Lung (tissue), 12 donors: ENCODE data around the gene EPAS1. TPM values are rescaled to one million over a fixed set of nuclear protein-coding genes. Genes with fewer than 3 reads are reported as not detected.
A peak's percentile ranks its signal among the peaks of the same experiment; 100 is the strongest.

Experiments
- ATAC-seq: fragments of 200-7000 bp; cut with Tn5 transposase; one replicate; pipeline ENCODE4 v1.9.1; 2020; ENCODE audit warnings: moderate number of reproducible peaks; ENCODE audit not compliant: insufficient read depth, low FRiP score
- DNase-seq, 3 donors: peaks; one replicate each; pipeline ENCODE4 v3.0.0-alpha.2; 2013 to 2017
- H3K27ac ChIP-seq, 2 donors: one replicate each; pipeline ENCODE4 v1.5.1; 2013; ENCODE audit warnings: mild to moderate bottlenecking in 2 of 2, moderate library complexity in 2 of 2, control low read depth in 1 of 2, inconsistent platforms in 1 of 2, low read depth in 1 of 2, low read length in 1 of 2
- H3K27me3 ChIP-seq, 3 donors: one replicate each; pipeline ENCODE4 v1.5.1; 2013; ENCODE audit warnings: low read length in 2 of 3; ENCODE audit not compliant: control insufficient read depth in 3 of 3, insufficient read depth in 3 of 3
- H3K36me3 ChIP-seq, 4 donors: one replicate each; pipeline ENCODE4 v1.5.1; 2013; ENCODE audit warnings: low read length in 4 of 4, mild to moderate bottlenecking in 1 of 4, moderate library complexity in 1 of 4; ENCODE audit not compliant: control insufficient read depth in 4 of 4, insufficient read depth in 4 of 4
- H3K4me1 ChIP-seq, 5 donors: one replicate each; pipeline ENCODE4 v1.5.1; 2013; ENCODE audit warnings: low read length in 5 of 5, mild to moderate bottlenecking in 2 of 5, moderate library complexity in 1 of 5; ENCODE audit not compliant: control insufficient read depth in 5 of 5, insufficient read depth in 5 of 5
- H3K4me3 ChIP-seq: one replicate; pipeline ENCODE4 v1.5.1; 2013; ENCODE audit warnings: mild to moderate bottlenecking, control low read depth, moderate library complexity
- H3K9ac ChIP-seq, 2 donors: one replicate each; pipeline ENCODE4 v1.5.1; 2013; ENCODE audit warnings: low read length in 2 of 2, control low read depth in 1 of 2; ENCODE audit not compliant: insufficient read depth in 1 of 2
- H3K9me3 ChIP-seq, 4 donors: one replicate each; pipeline ENCODE4 v1.5.1; 2013; ENCODE audit warnings: low read length in 3 of 4, mild to moderate bottlenecking in 1 of 4, moderate library complexity in 1 of 4; ENCODE audit not compliant: control insufficient read depth in 4 of 4, insufficient read depth in 3 of 4
- WGBS, 2 donors: extraction: QIAGEN DNeasy Blood & Tissue Kit; methylation state at CpG; one replicate each; pipeline ENCODE4 v1.1.7; 2013; 5-methylcytosine and 5-hydroxymethylcytosine counted together
- polyA plus RNA-seq, 2 donors: library from polyadenylated mRNA; stranded (reverse); fragments of 200-250 nt; gene quantifications; one replicate each; pipeline ENCODE4 v1.2.1, GENCODE V29; 2013
- total RNA-seq, 2 donors: library from RNA; depleted of rRNA in 1 of 2; stranded (reverse); fragments of >200 nt in 1 of 2; gene quantifications; one replicate each; pipeline ENCODE4 v1.2.1, GENCODE V29; 2014 to 2021
- TF ChIP-seq, protein P1 (sequence below): IDR thresholded peaks from 2 replicates; pipeline ENCODE4 v1.5.1; 2012; ENCODE audit warnings: mild to moderate bottlenecking; ENCODE audit errors: control extremely low read depth, extremely low read depth
- donor health status: control.
- donor health status: control.
- donor health status: Bipolar disorder and iron deficiency.
- donor health status: healthy.
- donor health status: DM: yes; HTN: yes; CAD: no.

Gene EPAS1
- total and polyA plus RNA-seq, 4 donors = 233 to 1,051 (median 381) TPM

DNA sequence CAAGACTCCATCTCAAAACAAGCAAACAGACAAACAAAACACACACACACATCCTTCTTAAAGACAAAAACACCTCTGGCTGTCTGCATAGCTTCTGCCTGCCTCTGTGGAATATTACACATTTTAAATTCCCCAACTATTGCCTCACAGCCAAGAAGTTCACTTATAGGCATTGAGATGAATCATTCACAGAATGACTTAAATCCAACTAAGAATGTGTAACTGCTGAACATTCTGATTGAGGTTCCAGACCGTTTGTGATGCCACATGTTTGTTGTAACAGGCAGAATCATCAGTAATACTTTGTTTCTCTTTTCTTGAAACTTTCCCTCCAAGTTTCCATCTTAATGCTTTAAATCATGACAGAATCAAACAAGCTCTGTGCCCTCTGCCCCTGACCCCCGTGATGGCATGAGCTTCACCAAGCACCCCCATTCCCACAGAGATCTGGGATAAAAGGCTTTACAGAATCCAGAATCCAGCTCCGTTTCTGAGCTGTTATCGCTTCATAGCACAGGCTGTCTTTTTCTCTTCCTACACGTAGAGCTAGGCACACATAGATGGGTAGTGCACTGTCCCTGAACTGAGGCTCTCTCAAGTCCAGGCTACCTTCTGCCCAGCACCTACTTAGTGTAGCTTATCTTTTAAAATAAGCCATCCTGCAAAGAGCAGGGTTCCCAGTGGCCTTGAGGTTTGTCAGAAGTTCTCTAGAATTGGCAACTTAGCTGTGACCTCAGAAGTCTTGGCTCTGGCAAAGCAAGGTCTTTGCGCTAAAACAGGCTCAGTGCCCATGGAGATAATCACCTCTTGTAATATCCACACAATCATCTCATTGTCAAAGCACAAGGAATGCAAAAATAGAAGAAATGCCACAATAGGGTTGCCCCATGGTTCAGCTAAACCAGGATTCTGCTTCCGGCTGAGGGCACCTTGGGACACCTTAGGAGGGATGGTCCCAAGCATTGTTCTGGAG is 32.9 kb downstream of the EPAS1 start:
- Histone ChIP-seq H3K36me3 (no peaks in the 10 kb centered on the region), H3K27me3 (no peaks in the 10 kb centered on the region), H3K4me3 (no peak overlapping the region), H3K9me3 (no peaks in the 10 kb centered on the region), H3K4me1 (peaks cover 47 to 86% (median 66%) of the 10 kb centered on the region in 5 donors), H3K9ac (no peak overlapping the region), H3K27ac (peak overlapping the region; percentile 60 to 73)
- no peak for ATAC-seq
- DNase-seq = peak in 2 of 3 donors; percentile 56 to 59
- WGBS, 2 donors = 57 to 73% methylated on average over 7 of the region's 7 CpGs
- TF ChIP-seq, protein P1, sequence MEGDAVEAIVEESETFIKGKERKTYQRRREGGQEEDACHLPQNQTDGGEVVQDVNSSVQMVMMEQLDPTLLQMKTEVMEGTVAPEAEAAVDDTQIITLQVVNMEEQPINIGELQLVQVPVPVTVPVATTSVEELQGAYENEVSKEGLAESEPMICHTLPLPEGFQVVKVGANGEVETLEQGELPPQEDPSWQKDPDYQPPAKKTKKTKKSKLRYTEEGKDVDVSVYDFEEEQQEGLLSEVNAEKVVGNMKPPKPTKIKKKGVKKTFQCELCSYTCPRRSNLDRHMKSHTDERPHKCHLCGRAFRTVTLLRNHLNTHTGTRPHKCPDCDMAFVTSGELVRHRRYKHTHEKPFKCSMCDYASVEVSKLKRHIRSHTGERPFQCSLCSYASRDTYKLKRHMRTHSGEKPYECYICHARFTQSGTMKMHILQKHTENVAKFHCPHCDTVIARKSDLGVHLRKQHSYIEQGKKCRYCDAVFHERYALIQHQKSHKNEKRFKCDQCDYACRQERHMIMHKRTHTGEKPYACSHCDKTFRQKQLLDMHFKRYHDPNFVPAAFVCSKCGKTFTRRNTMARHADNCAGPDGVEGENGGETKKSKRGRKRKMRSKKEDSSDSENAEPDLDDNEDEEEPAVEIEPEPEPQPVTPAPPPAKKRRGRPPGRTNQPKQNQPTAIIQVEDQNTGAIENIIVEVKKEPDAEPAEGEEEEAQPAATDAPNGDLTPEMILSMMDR = no peak

DNA sequence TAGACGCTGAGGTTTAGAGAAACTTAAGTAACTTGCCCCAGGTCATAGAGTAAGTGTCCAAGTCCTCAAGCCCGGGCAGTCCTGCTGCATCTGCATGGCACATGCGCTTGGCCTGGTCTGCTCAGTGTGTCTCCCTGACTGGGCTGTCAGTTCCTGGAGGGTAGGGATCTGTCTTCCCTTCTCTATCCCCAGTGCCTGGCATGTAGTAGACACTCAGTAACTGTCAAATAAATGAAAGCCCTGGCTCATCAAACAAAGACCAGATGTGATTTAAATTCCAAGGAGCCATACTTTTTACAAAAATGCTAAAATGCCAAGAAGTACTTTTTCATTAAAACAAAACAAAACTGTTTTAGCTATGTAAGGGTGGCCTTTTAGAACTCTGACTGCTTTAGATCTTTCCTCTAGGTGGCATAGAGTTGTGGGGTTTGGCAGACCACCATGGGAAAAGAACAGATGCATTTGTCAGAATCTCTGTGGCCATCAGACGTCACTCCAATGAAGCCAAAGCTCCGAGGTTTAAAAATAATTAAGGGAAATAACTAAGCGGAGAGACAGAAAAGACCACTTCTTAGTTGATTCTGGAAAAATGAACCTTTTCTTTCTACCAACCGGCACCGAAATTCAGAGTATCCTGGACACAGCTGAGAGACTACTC is 34.0 kb downstream of the EPAS1 start:
- 44 to 66% methylated on average over 8 of the region's 8 CpGs for WGBS, 2 donors
- H3K36me3 ChIP-seq = no peaks in the 10 kb centered on the region
- TF ChIP-seq, protein P1 = no peak
- no peaks in the 10 kb centered on the region for H3K9me3 ChIP-seq
- H3K9ac ChIP-seq = no peak overlapping the region
- H3K4me3 ChIP-seq = no peak overlapping the region
- DNase-seq (peak in 1 of 3 donors; percentile 42), ATAC-seq (no peak)
- H3K4me1 ChIP-seq = peaks cover 52 to 92% (median 76%) of the 10 kb centered on the region in 5 donors
- H3K27ac ChIP-seq = peak overlapping the region; percentile 44 to 84
- no peaks in the 10 kb centered on the region for H3K27me3 ChIP-seq

DNA sequence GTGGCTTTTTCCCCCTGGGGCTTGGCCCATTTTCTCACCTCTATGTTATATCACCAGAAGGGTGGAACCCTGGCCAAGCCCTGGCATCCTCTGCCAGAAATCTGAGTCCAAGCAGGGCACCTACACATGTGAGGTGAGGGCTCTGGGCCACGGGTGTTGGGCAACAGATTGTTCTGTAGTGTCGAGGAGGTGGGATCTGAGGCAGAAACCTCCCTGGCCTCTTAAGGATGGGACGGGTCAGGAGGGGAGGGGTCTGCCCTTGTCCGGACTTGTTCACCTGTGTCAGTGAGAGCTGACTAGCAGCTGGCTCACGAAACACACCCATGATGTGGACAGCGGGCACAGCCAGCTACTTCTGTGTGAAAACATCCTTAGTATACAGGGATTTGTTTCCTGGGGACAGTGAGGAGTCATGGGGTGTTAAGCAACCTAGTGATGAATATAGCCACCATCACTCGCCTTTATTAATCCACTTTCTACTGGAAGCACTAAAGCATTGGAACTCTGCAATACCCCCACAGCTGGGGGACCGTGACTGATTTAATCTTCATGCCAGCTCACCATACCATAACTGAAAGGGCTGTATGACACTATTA is 35.6 kb downstream of the EPAS1 start:
- peak overlapping the region; percentile 84 to 87 for H3K27ac ChIP-seq
- H3K4me3 ChIP-seq = no peak overlapping the region
- ATAC-seq (no peak), DNase-seq (no peak)
- no peaks in the 10 kb centered on the region for H3K9me3 ChIP-seq
- TF ChIP-seq, protein P1 = no peak
- H3K9ac ChIP-seq = no peak overlapping the region
- H3K27me3 ChIP-seq = no peaks in the 10 kb centered on the region
- 52 to 69% methylated on average over 8 of the region's 8 CpGs for WGBS, 2 donors
- peaks cover 53 to 97% (median 84%) of the 10 kb centered on the region in 5 donors for H3K4me1 ChIP-seq
- H3K36me3 ChIP-seq = no peaks in the 10 kb centered on the region
